Heart left ventricle (tissue), 16 donors: ENCODE data around the gene GLG1. TPM values are rescaled to one million over a fixed set of nuclear protein-coding genes. Genes with fewer than 3 reads are reported as not detected.

ENCODE experiments used
- ATAC-seq, 4 donors: fragments of 200-7000 bp; cut with Tn5 transposase; one replicate each; pipeline ENCODE4 v1.9.1; 2020 to 2022; ENCODE audit warnings: moderate library complexity in 4 of 4, mild to moderate bottlenecking in 3 of 4, moderate number of reproducible peaks in 1 of 4
- DNase-seq, 5 donors: peaks; one replicate each; pipeline ENCODE4 v3.0.0-alpha.2; 2020
- H3K27ac ChIP-seq, 12 donors: fragments of 200-600 bp; sonication (generic) in 4 of 12; one replicate each; pipeline versions ENCODE4 v1.5.0 to v1.8.0; 2016 to 2022; ENCODE audit warnings: mild to moderate bottlenecking in 2 of 12
- H3K27me3 ChIP-seq, 9 donors: fragments of 200-600 bp; sonication (generic) in 2 of 9; one replicate each; pipeline versions ENCODE4 v1.5.1 to v1.8.0; 2016 to 2022; ENCODE audit warnings: mild to moderate bottlenecking in 3 of 9
- H3K36me3 ChIP-seq, 9 donors: fragments of 200-600 bp; sonication (generic) in 2 of 9; one replicate each; pipeline versions ENCODE4 v1.5.0 to v1.8.0; 2018 to 2022; ENCODE audit warnings: mild to moderate bottlenecking in 2 of 9
- H3K4me1 ChIP-seq, 12 donors: fragments of 200-600 bp; sonication (generic) in 4 of 12; one replicate each; pipeline versions ENCODE4 v1.5.0 to v1.8.0; 2016 to 2022; ENCODE audit warnings: mild to moderate bottlenecking in 3 of 12
- H3K4me3 ChIP-seq, 12 donors: fragments of 200-600 bp; sonication (generic) in 4 of 12; one replicate each; pipeline versions ENCODE4 v1.5.0 to v1.8.0; 2017 to 2022; ENCODE audit warnings: mild to moderate bottlenecking in 9 of 12, moderate library complexity in 4 of 12
- H3K9me3 ChIP-seq, 12 donors: fragments of 200-600 bp; sonication (generic) in 4 of 12; one replicate each; pipeline versions ENCODE4 v1.5.0 to v1.8.0; 2016 to 2022; ENCODE audit warnings: mild to moderate bottlenecking in 1 of 12
- CTCF ChIP-seq, 12 donors: fragments of 200-600 bp; sonication (generic) in 4 of 12; IDR thresholded peaks; one replicate each; pipeline versions ENCODE4 v1.5.0 to v1.8.0; 2018 to 2022; ENCODE audit warnings: antibody characterized with exemption in 12 of 12, mild to moderate bottlenecking in 5 of 12
- POLR2A ChIP-seq, 2 donors: fragments of 450-650 bp; IDR thresholded peaks; one replicate each; pipeline ENCODE4 v1.6.1; 2017; ENCODE audit warnings: antibody characterized with exemption in 2 of 2, mild to moderate bottlenecking in 2 of 2, moderate library complexity in 2 of 2
- WGBS, 4 donors: extraction: QIAGEN DNeasy Blood & Tissue Kit in 2 of 4; methylation state at CpG; one replicate each; pipeline versions ENCODE4 v1.1.5 to v1.1.7; 2013 to 2018; 5-methylcytosine and 5-hydroxymethylcytosine counted together
- intact Hi-C, 10 donors: fragments of 100-400 bp; cut with DNase I; formaldehyde crosslinking; loops; one replicate each; pipeline versions ENCODE4 v1.11.1 to v1.14.2; 2022
- polyA plus RNA-seq, 2 donors: library from polyadenylated mRNA; stranded (reverse); fragments of 200-250 nt; gene quantifications; one replicate each; pipeline ENCODE4 v1.2.3, GENCODE V29; 2013
- total RNA-seq, 9 donors: library from RNA; depleted of rRNA in 2 of 9; stranded (reverse); fragments of >200 nt in 2 of 9; fragmentation: NEBNext Ultra II Directional in 3 of 9; extraction: Animal tissue kit (Norgen Biotek cat#: 25700) in 3 of 9; gene quantifications; one replicate each; pipeline versions ENCODE4 v1.1.0 to v1.2.4, GENCODE V29; 2016 to 2023
- donor health status: ischemic (EF 13 %, LVEDD 7.1; RV severe dilation, severe dysfunction).
- donor health status: healthy with polysubstance abuse.
- donor health status: DM: no; HTN: yes; CAD: no.
- donor health status: DM: no; HTN: no; CAD: no.
- donor health status: ischemic (EF 25% LVEDD 6.9; RV normal size, moderate dysfunction).
- donor health status: ischemic (EF 25% LVEDD 5.7; RV mildly dilated, moderate dysfunction).
- donor health status: healthy.
- donor health status: DM: yes; HTN: yes; CAD: no.
- donor health status: ischemic (EF 35%, LVEDD 5.7; RV mildly dilated, moderate dysfunction).
- donor health status: nonischemic (EF 11% LVEDD 7.7; RV severe dilation, severe dysfunction).
- donor health status: DM: yes; HTN: yes; CAD: no.
- donor health status: PGD.
- donor health status: ischemic (EF 29% LVEDD 5.4; RV normal size, mild dysfunction).
- donor health status: nonischemic (EF 23%, LVEDD 6.1; RV moderate dilation, normal function).

Gene GLG1
- total and polyA plus RNA-seq, 11 donors, result 26.5 to 138 (median 102) TPM

GRCh38 chr16:74623214-74623838, 16.4 kb upstream of the GLG1 start:
- 13 to 25% (median 22%) methylated on average over 4 of the region's 4 CpGs for WGBS, 4 donors
- Histone ChIP-seq H3K36me3 (peaks cover 0 to 90% (median 68%) of the 10 kb centered on the region in 9 donors), H3K27ac (no peak overlapping the region)

GRCh38 chr16:74622005-74622404, 15.1 kb upstream of the GLG1 start:
- intact Hi-C loops, result loop anchor here in 6 of 10 donors (5.0 to 10.0 kb wide), 6 partner anchors 120 to 317 kb away; no protein-coding TSS in a partner anchor
- ATAC-seq, result no peak
- no peak overlapping the region for H3K27ac ChIP-seq
- H3K4me3 ChIP-seq, result no peak overlapping the region
- 94 to 97% (median 95%) methylated on average over 4 of the region's 4 CpGs for WGBS, 4 donors
- no peak for TF ChIP-seq CTCF (IDR thresholded peaks at IDR 0.05)
- peaks cover 0 to 9% (median 2%) of the 10 kb centered on the region in 12 donors for H3K4me1 ChIP-seq
- H3K9me3 ChIP-seq, result no peaks in the 10 kb centered on the region
- DNase-seq, result no peak
- no peaks in the 10 kb centered on the region for H3K27me3 ChIP-seq
- peaks cover 0 to 78% (median 54%) of the 10 kb centered on the region in 9 donors for H3K36me3 ChIP-seq

More at GRCh38 chr16:74623214-74623838, 16.4 kb upstream of the GLG1 start:
- Histone ChIP-seq H3K4me1 (peaks cover 0 to 22% (median 11%) of the 10 kb centered on the region in 12 donors), H3K9me3 (no peaks in the 10 kb centered on the region), H3K4me3 (no peak overlapping the region), H3K27me3 (no peaks in the 10 kb centered on the region)
- ATAC-seq, result peak; percentile 30 to 59 (median 58)
- TF ChIP-seq POLR2A (IDR thresholded peaks at IDR 0.05), result no peak
- peak; percentile 53 to 77 (median 64) for TF ChIP-seq CTCF (IDR thresholded peaks at IDR 0.05)
- no peak for DNase-seq
- intact Hi-C loops, result loop anchor here in 6 of 10 donors (5.0 to 10.0 kb wide), 6 partner anchors 121 to 319 kb away; no protein-coding TSS in a partner anchor

GRCh38 chr16:74617206-74617788, 10.4 kb upstream of the GLG1 start:
- WGBS, 4 donors, result 85 to 91% (median 88%) methylated on average over 1 of the region's 1 CpG
- Histone ChIP-seq H3K4me1 (no peaks in the 10 kb centered on the region), H3K36me3 (peaks cover 0 to 31% (median 12%) of the 10 kb centered on the region in 9 donors), H3K4me3 (no peak overlapping the region), H3K27ac (no peak overlapping the region), H3K27me3 (no peaks in the 10 kb centered on the region), H3K9me3 (no peaks in the 10 kb centered on the region)
- DNase-seq (no peak), ATAC-seq (no peak)
- TF ChIP-seq POLR2A (IDR thresholded peaks at IDR 0.05), result no peak
- no peak for TF ChIP-seq CTCF (IDR thresholded peaks at IDR 0.05)
- intact Hi-C loops, result loop anchor here in 1 of 10 donors (5.0 kb wide), 1 partner anchor 135 kb away; no protein-coding TSS in a partner anchor

GRCh38 chr16:74611721-74612120, 4.8 kb upstream of the GLG1 start:
- H3K27me3 ChIP-seq, result no peaks in the 10 kb centered on the region
- H3K36me3 ChIP-seq, result no peaks in the 10 kb centered on the region
- peaks cover 0 to 6% (median 2%) of the 10 kb centered on the region in 12 donors for H3K4me1 ChIP-seq
- no peak overlapping the region for H3K27ac ChIP-seq
- DNase-seq (no peak), ATAC-seq (no peak)
- no peak for TF ChIP-seq POLR2A (IDR thresholded peaks at IDR 0.05)
- TF ChIP-seq CTCF (IDR thresholded peaks at IDR 0.05), result no peak
- WGBS, 4 donors, result 76 to 84% (median 81%) methylated on average over 1 of the region's 1 CpG
- intact Hi-C loops, result no loop called here
- H3K4me3 ChIP-seq, result no peak overlapping the region
- no peaks in the 10 kb centered on the region for H3K9me3 ChIP-seq
